WTC11 (cell line): ENCODE data around the gene GLA.

Source experiments
- NFE2L1 ChIP-seq: sonication (generic); formaldehyde crosslinking; IDR thresholded peaks from 2 replicates; pipeline ENCODE4 v1.8.1; 2023; ENCODE audit warnings: missing genetic modification reagents
- SMAD4 ChIP-seq: sonication (generic); formaldehyde crosslinking; IDR thresholded peaks from 2 replicates; pipeline ENCODE4 v1.8.0; 2022; ENCODE audit warnings: mild to moderate bottlenecking, missing genetic modification reagents
- TF ChIP-seq, protein P1 (sequence below): fragments of 200-600 bp; IDR thresholded peaks from 2 replicates; pipeline ENCODE4 v1.8.0; 2022; ENCODE audit warnings: antibody characterized with exemption
- TF ChIP-seq, protein P2 (sequence below): sonication (generic); formaldehyde crosslinking; IDR thresholded peaks from 2 replicates; pipeline ENCODE4 v1.8.1; 2023; ENCODE audit warnings: mild to moderate bottlenecking, missing genetic modification reagents, borderline replicate concordance
- TF ChIP-seq, protein P3 (sequence below): sonication (generic); formaldehyde crosslinking; IDR thresholded peaks from 2 replicates; pipeline ENCODE4 v1.8.0; 2022; ENCODE audit warnings: missing genetic modification reagents
- TF ChIP-seq, protein P4 (sequence below): sonication (generic); formaldehyde crosslinking; IDR thresholded peaks from 2 replicates; pipeline ENCODE4 v1.8.0; 2023; ENCODE audit warnings: missing genetic modification reagents

DNA sequence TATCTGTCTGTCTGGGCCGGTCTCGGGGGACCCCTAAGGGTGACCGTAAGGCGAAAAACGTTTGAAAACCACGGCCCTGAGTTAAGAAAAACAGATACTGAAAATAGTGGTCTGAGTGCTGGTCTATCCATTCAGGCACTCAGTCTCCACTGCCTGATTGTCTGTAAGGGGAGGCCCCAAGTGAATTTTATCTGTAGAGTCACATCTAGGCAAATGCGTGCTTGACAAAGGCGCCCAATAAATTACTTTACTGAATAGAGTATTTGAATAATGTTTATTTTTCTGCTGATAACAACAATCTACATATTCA lies 762 bp upstream of the GLA start:
- TF ChIP-seq, protein P1, sequence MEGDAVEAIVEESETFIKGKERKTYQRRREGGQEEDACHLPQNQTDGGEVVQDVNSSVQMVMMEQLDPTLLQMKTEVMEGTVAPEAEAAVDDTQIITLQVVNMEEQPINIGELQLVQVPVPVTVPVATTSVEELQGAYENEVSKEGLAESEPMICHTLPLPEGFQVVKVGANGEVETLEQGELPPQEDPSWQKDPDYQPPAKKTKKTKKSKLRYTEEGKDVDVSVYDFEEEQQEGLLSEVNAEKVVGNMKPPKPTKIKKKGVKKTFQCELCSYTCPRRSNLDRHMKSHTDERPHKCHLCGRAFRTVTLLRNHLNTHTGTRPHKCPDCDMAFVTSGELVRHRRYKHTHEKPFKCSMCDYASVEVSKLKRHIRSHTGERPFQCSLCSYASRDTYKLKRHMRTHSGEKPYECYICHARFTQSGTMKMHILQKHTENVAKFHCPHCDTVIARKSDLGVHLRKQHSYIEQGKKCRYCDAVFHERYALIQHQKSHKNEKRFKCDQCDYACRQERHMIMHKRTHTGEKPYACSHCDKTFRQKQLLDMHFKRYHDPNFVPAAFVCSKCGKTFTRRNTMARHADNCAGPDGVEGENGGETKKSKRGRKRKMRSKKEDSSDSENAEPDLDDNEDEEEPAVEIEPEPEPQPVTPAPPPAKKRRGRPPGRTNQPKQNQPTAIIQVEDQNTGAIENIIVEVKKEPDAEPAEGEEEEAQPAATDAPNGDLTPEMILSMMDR: no peak
- TF ChIP-seq, protein P2, sequence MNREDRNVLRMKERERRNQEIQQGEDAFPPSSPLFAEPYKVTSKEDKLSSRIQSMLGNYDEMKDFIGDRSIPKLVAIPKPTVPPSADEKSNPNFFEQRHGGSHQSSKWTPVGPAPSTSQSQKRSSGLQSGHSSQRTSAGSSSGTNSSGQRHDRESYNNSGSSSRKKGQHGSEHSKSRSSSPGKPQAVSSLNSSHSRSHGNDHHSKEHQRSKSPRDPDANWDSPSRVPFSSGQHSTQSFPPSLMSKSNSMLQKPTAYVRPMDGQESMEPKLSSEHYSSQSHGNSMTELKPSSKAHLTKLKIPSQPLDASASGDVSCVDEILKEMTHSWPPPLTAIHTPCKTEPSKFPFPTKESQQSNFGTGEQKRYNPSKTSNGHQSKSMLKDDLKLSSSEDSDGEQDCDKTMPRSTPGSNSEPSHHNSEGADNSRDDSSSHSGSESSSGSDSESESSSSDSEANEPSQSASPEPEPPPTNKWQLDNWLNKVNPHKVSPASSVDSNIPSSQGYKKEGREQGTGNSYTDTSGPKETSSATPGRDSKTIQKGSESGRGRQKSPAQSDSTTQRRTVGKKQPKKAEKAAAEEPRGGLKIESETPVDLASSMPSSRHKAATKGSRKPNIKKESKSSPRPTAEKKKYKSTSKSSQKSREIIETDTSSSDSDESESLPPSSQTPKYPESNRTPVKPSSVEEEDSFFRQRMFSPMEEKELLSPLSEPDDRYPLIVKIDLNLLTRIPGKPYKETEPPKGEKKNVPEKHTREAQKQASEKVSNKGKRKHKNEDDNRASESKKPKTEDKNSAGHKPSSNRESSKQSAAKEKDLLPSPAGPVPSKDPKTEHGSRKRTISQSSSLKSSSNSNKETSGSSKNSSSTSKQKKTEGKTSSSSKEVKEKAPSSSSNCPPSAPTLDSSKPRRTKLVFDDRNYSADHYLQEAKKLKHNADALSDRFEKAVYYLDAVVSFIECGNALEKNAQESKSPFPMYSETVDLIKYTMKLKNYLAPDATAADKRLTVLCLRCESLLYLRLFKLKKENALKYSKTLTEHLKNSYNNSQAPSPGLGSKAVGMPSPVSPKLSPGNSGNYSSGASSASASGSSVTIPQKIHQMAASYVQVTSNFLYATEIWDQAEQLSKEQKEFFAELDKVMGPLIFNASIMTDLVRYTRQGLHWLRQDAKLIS: no peak
- no peak for TF ChIP-seq NFE2L1 (CRISPR knock-in tag)
- TF ChIP-seq, protein P3, sequence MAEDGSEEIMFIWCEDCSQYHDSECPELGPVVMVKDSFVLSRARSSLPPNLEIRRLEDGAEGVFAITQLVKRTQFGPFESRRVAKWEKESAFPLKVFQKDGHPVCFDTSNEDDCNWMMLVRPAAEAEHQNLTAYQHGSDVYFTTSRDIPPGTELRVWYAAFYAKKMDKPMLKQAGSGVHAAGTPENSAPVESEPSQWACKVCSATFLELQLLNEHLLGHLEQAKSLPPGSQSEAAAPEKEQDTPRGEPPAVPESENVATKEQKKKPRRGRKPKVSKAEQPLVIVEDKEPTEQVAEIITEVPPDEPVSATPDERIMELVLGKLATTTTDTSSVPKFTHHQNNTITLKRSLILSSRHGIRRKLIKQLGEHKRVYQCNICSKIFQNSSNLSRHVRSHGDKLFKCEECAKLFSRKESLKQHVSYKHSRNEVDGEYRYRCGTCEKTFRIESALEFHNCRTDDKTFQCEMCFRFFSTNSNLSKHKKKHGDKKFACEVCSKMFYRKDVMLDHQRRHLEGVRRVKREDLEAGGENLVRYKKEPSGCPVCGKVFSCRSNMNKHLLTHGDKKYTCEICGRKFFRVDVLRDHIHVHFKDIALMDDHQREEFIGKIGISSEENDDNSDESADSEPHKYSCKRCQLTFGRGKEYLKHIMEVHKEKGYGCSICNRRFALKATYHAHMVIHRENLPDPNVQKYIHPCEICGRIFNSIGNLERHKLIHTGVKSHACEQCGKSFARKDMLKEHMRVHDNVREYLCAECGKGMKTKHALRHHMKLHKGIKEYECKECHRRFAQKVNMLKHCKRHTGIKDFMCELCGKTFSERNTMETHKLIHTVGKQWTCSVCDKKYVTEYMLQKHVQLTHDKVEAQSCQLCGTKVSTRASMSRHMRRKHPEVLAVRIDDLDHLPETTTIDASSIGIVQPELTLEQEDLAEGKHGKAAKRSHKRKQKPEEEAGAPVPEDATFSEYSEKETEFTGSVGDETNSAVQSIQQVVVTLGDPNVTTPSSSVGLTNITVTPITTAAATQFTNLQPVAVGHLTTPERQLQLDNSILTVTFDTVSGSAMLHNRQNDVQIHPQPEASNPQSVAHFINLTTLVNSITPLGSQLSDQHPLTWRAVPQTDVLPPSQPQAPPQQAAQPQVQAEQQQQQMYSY (CRISPR knock-in tag): no peak
- no peak for TF ChIP-seq SMAD4 (CRISPR knock-in tag)
- TF ChIP-seq, protein P4, sequence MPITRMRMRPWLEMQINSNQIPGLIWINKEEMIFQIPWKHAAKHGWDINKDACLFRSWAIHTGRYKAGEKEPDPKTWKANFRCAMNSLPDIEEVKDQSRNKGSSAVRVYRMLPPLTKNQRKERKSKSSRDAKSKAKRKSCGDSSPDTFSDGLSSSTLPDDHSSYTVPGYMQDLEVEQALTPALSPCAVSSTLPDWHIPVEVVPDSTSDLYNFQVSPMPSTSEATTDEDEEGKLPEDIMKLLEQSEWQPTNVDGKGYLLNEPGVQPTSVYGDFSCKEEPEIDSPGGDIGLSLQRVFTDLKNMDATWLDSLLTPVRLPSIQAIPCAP (CRISPR knock-in tag): no peak
